GM23338 (cell line): ENCODE results near the gene GALNT16.

ENCODE experiments used
- EZH2 ChIP-seq: fragments of 200-600 bp; sonication (generic); IDR thresholded peaks from one replicate; pipeline ENCODE4 v1.8.0; 2017; ENCODE audit warnings: antibody characterized with exemption, mild to moderate bottlenecking, low read depth; ENCODE audit not compliant: unreplicated experiment
- EZH2phosphoT487 ChIP-seq: fragments of 200-600 bp; sonication (generic); IDR thresholded peaks from one replicate; pipeline ENCODE4 v1.8.1; 2018; ENCODE audit warnings: antibody characterized with exemption; ENCODE audit not compliant: unreplicated experiment
- JUNB ChIP-seq: IDR thresholded peaks from one replicate; pipeline ENCODE4 v1.6.1; 2016; ENCODE audit warnings: antibody characterized with exemption; ENCODE audit not compliant: unreplicated experiment
- POLR2AphosphoS5 ChIP-seq: IDR thresholded peaks from 2 replicates; pipeline ENCODE4 v1.6.1; 2016; ENCODE audit warnings: antibody characterized with exemption, low read depth
- ZNF114 ChIP-seq: fragments of 250-450 bp; sonication (Bioruptor Pico); IDR thresholded peaks from 2 replicates; pipeline ENCODE4 v1.5.0; 2020; ENCODE audit warnings: mild to moderate bottlenecking, moderate library complexity
- TF ChIP-seq, protein P1 (sequence below): IDR thresholded peaks from one replicate; pipeline ENCODE4 v1.6.1; 2018; ENCODE audit warnings: antibody characterized with exemption; ENCODE audit not compliant: unreplicated experiment
- TF ChIP-seq, protein P2 (sequence below), 2 experiments: fragments of 200-600 bp in 1 of 2; sonication (generic) in 1 of 2; conservative IDR thresholded peaks; 2 replicates each; pipeline versions ENCODE4 v1.5.1 to v1.6.1; 2016 to 2017; ENCODE audit warnings: antibody characterized with exemption in 2 of 2, low read depth in 2 of 2, mild to moderate bottlenecking in 2 of 2, moderate library complexity in 1 of 2

DNA sequence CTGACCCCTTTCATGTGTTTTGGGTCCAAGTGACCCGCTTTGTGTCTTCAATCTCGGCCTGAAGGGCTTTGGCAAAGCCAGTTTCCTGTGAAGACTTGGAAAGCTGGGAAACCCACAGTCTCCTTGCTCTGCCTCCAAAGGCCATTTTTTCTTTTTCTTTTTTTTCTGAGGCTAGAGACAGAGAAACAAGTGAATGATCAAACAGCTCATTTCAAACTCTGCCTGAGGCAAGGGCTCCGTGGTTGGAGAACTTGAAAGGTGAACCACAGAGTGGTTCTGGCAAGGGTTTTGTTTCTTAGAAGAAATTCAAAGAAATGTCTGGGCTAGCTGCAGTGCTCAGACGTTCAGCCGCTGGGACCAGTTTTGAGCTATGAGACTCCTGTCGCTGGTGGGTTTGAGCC, 75.4 kb downstream of the GALNT16 start:
- no peak for TF ChIP-seq EZH2
- TF ChIP-seq, protein P1, sequence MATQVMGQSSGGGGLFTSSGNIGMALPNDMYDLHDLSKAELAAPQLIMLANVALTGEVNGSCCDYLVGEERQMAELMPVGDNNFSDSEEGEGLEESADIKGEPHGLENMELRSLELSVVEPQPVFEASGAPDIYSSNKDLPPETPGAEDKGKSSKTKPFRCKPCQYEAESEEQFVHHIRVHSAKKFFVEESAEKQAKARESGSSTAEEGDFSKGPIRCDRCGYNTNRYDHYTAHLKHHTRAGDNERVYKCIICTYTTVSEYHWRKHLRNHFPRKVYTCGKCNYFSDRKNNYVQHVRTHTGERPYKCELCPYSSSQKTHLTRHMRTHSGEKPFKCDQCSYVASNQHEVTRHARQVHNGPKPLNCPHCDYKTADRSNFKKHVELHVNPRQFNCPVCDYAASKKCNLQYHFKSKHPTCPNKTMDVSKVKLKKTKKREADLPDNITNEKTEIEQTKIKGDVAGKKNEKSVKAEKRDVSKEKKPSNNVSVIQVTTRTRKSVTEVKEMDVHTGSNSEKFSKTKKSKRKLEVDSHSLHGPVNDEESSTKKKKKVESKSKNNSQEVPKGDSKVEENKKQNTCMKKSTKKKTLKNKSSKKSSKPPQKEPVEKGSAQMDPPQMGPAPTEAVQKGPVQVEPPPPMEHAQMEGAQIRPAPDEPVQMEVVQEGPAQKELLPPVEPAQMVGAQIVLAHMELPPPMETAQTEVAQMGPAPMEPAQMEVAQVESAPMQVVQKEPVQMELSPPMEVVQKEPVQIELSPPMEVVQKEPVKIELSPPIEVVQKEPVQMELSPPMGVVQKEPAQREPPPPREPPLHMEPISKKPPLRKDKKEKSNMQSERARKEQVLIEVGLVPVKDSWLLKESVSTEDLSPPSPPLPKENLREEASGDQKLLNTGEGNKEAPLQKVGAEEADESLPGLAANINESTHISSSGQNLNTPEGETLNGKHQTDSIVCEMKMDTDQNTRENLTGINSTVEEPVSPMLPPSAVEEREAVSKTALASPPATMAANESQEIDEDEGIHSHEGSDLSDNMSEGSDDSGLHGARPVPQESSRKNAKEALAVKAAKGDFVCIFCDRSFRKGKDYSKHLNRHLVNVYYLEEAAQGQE: no peak
- no peak for TF ChIP-seq EZH2phosphoT487
- no peak for TF ChIP-seq ZNF114 (CRISPR knock-in tag)
- TF ChIP-seq POLR2AphosphoS5: no peak
- TF ChIP-seq, protein P2, sequence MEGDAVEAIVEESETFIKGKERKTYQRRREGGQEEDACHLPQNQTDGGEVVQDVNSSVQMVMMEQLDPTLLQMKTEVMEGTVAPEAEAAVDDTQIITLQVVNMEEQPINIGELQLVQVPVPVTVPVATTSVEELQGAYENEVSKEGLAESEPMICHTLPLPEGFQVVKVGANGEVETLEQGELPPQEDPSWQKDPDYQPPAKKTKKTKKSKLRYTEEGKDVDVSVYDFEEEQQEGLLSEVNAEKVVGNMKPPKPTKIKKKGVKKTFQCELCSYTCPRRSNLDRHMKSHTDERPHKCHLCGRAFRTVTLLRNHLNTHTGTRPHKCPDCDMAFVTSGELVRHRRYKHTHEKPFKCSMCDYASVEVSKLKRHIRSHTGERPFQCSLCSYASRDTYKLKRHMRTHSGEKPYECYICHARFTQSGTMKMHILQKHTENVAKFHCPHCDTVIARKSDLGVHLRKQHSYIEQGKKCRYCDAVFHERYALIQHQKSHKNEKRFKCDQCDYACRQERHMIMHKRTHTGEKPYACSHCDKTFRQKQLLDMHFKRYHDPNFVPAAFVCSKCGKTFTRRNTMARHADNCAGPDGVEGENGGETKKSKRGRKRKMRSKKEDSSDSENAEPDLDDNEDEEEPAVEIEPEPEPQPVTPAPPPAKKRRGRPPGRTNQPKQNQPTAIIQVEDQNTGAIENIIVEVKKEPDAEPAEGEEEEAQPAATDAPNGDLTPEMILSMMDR (conservative IDR thresholded peaks at IDR 0.05; ENCODE audit: low read depth in 2 of 2): no peak
- no peak for TF ChIP-seq JUNB
